Activated CD4-positive, alpha-beta T cell treated with anti-CD3 and anti-CD28 coated beads for 48 hours (primary cell): ENCODE results near the gene KPNA5.
"Not testable (repeated sequence)": the region's sequence is repeated elsewhere in the genome, so short reads cannot be mapped to it uniquely, and the experiment has no call there.

Source experiments
- DNase-seq: peaks from one replicate; pipeline ENCODE4 v3.0.0-alpha.2; 2020

Gene KPNA5

DNA sequence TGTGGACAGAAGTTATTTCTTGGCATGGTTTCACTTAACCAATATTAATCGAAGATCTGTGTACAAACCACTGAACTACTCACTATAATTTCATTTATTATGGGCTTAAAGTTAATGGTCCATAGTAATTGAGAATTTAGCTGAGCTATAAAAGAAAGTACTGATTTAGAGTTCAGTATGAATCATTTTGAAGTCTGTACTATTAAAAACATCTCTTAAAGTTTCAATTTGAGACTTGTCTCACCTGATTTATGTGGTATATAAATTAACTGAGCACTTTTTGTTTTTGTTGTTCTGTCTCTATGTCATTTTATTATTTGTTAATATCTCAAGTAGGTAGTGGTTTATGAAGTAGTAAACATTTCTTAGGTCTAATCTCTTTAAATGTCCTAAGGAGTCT is 24.9 kb downstream of the KPNA5 start:
- no peak for DNase-seq

DNA sequence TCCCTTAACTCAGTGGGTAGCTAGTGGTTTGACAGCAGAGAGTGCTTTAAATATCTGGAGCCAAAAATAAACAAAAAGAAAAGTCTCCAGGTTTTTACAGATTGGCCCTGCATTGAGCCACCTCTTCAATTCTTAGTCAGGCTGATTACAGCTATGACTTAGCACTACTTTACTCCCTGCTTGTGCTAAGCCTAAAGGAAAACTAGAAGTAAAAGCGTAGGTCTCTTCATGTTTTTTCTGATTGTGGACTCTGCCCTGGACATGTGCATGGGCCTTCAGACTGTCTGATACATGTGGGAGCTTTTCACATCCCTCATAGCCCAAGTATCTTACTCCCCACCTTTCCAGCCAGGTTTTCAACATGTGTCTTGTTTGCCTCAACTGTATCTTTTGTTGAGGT is 33.3 kb downstream of the KPNA5 start:
- no peak for DNase-seq

DNA sequence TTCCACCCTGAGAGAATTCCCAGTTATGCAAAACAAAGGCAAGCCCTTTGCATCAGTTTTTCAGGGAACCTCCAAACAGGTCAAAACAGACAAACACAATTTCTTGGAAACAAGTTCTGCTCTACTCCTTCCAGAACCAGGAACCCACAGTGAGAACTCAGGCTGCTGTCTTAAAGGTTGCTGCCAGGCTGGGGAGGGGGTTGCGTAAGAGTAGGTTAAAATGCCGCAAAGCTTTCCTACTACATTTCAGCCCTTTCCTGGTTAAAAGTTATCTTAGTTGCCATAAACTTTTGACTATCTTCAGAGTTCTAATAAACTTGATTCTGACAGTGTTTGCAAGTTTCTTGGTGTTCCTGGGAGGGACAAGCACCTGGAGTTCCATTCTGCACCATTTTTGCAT is 33.8 kb downstream of the KPNA5 start:
- DNase-seq: no peak

DNA sequence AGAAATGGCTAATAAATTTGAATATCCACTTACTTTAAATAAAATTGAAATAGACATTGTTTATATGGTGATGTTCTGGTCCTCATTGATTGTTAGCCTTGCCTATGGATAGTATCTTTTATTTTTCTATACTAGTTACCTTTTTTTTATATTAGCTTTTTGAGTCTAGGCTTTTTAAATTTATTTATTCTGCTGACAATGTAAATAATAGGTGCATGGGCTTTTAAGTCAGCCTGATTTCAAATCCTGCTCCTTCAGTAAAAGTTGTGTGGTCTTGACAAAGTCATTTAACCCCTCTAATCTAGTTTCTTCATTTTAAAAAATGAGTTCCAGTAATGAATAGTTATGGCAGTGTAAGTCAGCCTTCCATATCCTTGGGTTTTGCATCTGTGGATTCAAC is 45.9 kb downstream of the KPNA5 start:
- DNase-seq: no peak

DNA sequence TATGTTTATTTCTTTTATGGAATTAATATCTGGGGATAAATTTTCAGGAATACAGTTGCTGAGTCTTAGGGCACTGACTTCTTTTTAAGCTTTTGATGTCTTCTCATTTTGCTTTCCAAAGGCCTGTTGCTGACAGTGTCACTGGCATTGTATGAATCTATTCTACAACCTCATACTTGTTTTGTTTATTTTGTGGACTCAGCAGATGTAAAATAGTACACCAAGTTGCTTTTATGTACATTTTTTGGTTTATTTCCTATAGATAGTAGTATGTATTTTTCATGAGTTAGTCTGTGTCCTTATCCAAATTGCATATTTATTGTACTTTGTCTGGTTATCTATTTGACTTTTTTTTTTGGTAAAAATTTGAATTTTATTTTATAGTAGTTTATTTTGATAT is 49.5 kb downstream of the KPNA5 start:
- DNase-seq: no peak

DNA sequence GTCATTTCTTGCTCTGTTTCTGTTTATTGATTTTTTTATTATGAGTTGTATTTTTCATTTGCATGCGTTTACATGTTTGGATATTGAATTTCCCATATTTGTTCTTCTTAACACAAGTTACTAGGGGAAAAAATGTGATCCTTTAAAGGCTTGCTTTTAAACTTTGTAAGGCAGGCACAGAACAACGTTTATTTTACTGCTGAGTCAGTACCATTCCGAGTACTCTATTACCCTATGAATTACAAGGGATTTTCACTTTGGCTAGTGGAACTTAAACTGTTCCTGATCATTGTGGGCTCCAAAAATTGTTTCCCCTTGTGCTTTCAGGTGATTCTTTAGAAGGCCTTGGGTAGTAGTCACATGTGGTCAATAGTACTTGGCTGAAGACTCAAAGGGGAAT is 56.0 kb downstream of the KPNA5 start:
- no peak for DNase-seq

DNA sequence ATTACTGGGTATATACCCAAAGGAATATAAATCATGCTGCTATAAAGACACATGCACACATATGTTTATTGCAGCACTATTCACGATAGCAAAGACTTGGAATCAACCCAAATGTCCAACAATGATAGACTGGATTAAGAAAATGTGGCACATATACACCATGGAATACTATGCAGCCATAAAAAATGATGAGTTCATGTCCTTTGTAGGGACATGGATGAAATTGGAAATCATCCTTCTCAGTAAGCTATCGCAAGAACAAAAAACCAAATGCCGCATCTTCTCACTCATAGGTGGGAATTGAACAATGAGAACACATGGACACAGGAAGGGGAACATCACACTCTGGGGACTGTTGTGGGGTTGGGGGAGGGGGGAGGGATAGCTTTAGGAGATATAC is 59.5 kb downstream of the KPNA5 start:
- DNase-seq: not testable (repeated sequence)

DNA sequence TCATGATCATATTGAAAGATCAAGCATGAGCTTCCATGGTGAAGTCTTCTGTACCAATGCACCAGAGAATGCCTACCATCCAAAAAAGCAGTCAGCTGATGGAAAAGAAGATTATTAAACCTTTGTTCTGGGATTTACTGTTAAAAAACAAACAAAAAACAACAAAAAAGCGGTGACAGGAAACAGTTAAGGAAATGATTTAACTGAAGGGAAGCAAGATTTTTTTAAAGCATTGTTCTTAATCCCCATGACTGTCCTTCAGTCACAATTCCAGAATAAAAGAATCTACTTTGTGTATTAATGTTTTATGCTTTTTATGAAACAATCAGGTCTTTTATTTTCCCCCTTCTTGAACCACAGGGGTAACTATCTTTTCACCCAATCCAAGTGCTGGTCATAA is 60.6 kb downstream of the KPNA5 start:
- no peak for DNase-seq

DNA sequence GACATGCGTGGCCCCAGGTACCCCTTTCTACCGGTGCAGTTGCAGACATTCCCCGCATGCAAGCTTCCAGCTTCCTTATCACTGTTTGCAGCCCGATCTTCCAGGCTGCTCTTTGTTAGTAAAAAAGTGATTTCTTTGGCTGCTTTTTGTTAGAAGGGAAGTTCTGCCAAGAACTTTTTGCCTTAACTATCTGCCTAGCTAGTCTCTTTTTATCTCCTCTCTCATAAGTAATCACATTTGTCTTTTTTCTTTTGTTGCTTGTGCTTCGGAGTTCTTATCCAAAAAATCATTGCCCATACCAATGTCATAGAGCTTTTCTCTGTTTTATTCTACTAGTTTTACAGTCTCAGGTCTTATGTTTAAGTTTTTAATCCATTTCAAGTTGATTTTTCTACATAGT is 64.2 kb downstream of the KPNA5 start:
- no peak for DNase-seq

DNA sequence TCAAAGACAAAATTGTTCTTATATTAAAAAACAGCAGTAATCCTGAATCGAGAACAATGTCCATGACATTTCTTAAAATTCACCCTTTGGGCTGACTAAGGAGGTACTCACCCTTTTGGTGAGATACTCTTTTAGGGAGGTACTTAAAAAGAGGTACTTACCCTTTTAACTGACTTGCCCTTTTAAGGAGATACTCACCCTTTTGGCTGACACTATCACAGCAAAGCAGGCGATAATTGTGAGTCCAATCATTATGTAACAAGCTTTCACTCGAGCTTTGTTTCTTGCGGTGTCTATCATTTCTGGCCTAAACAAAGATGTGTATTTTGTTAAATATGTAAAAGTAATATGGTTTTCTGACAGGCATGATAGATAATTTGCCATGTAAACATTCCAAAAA is 80.8 kb downstream of the KPNA5 start:
- DNase-seq: no peak

DNA sequence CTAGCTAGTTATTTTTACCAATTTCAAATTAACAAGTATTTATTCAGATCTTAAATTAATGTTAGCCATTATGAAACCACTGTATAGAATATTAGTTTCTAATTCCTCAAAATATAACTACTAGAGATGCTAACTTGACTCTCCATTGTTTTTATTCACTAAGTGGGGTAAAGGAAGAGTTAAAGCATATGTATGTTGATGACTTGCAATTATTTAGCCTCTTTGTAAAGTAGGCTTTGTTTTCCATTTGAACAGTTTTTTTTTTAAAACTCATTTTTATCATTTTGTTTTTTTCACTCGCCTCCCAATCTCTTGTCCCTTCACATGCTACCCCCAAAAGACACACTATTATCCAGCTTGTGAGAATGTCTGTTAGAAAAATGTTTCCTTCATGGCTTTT is 81.2 kb downstream of the KPNA5 start:
- no peak for DNase-seq

DNA sequence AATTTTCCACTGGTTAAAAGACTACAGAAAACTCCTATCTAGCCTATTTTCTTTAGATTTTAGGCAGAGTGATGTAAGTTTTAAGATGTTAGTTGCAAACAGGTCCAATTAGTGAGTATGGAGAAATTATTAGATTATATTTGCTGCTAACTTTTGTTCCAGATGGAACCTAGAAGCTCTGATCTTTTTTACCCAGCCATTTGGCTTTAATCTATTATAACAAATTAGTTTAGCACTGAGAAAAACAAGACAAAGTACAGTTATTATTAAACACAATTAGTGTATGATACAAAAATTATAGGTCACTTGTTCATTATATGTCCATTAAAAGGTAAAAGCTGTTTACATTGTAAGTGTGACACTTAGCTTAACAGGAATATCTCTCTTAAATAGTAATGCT is 82.0 kb downstream of the KPNA5 start:
- no peak for DNase-seq

DNA sequence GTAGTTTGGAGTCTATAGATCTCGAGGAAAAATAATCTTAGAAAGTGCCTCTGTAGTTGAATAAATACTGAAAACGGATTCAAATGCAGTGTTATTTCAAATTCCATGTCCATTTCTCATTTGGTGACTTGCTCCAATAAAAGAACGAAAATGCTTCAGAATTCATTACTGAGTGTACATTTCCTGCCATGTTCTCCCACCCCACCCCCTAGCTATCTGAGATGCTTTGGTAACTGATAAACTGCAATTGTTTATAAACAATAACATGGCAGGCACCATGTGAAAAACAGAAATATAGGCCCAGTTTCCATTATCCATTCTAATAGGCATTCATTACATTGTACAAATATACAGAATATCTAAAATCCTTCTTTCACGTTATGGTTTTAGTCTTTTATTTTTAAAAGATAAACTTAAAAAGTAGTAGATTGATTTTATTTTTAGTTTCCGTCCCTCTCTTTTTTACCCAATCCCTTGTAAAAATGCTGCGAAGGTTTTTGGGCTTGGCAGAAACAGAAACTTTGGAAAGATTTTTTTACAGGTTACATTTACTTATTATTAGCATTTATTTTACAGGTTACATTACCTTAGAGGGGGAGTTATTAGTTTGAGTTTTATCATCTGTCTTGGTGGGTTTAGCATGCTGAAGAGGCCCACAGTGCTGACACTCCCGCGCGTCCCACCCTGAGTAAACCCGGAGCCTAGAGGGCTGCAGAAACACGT is 83.1 kb downstream of the KPNA5 start:
- no peak for DNase-seq

DNA sequence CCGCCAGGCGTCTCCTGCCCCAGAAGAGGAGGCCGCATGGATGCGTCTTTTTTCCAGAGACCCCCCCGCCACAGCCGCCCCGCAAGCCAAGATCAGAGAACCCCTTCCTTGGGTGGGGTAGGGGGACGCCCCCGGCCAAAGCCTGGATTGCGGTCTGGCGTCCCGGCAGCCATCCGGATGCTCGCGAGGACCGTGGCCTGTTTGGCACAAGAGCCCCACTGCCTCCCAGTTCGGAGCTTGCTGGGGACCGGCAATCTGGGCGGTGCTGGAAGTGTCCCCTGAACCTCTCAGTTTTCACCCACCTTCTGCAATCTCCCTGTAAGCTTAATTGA is 83.6 kb downstream of the KPNA5 start:
- peak; percentile 6 for DNase-seq

DNA sequence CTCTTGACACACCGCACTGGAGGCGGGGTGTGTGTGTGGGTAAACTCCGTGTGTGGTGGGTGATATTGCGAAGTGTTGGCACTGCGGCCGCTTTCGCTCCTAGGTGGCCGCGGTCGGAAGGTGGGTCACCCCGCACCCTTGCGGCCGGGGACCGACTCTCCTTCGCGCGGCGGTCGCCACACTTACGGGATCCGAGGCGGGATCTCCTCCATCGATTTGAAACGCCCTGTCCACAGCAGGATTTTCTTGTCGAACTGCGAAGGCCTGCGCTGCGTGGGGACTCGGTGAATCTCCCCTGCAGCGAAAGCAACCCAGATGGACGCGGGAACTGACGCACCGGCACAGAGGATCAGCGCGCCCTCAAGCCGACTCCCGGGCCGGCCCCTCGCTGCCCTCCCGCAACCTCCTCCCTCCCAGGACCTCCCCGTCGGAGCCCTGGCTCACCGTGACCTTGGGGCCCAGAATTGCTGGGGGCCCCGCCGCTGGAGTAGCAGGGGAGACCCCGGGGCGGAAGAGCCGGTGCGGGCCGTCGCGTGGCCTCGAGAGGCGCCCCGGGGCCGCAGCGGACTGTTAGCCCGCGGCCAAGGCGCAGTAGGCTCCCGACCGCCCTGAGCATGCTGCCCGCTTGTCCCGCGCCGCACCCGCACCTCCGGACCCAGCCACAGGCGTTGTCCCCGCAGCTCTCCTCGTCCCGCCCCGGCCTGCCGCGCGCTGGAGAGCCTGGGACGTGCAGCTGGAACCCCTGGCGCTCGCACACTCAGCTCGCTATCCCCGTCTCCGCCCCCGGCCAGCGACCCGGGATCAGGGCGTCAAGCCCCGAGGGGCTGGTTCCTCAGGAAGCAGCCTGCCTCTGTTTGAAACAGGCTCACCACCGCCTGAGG is 84.2 kb downstream of the KPNA5 start, which contains the start of gene FAM162B:
Gene FAM162B (minus strand): TSS at position 759 of the 881 bp plus-strand sequence. CDS start 143 bp downstream, at position 616.
- peak; percentile 16 for DNase-seq

DNA sequence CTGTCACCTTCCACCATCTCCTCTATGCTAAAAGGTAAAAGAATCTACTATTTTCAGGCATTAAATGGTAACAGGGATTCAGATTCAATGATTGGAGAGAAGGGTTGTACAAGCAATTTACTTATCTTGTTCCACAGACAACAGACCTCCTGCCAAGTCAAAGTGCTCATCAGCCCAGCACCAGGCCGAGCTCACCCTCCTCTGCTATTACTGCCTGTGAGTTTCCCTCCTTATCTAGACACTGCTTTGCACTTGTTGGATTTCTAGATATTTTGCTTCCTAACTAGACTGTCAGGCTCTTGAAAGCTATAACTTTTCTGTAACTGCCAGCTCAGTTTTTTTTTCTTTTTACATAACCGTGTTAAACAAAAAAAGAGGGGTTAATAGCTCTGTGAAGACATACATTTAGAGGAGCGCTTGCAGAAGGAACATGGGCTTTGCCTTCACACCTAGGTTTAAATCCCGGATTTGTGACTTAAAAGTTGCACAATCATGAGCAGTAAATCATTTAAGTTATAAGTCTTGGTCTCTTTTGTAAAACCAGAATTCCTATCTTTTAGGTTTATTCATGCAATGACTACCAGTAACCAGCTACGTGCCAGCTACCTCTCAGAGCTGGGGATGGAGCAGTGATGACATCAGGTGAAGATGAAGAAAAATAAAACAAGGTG is 85.6 kb downstream of the KPNA5 start:
- no peak for DNase-seq

DNA sequence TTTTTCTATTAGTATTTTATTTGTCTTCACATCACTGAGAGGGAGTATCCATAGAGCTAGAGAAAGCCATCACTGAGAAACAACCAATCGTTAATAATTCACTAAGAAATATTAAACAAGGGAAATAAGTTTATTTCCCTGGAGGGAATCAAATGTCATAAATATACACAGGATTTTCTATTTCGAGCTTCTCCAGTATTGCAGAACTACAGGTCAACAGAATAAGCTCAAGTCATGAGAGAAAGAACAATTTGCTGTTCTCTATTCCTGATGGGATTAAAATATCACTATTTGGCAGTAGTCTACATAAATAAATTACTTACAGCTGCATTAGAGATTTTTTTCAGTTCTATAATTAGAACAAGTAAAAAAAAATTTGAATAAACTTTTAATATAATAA is 86.7 kb downstream of the KPNA5 start:
- DNase-seq: no peak

DNA sequence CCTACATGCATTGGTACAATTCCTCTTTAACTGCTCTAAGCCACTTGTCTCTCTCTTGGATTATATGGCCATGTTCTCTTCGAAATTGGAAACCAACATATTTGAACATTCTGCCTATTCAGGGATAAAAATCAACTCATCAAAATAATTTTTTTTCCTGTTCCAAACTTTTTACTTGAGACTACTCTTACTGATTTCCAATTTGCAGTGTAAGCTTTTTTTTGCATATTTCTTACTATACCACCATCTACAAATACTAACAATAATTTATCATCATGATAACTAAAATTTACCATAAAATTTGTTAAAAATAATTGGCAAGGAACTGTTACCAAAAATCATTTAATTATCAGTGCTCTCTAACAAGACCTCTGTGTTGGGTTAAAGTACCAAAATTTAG is 91.4 kb downstream of the KPNA5 start:
- DNase-seq: no peak

DNA sequence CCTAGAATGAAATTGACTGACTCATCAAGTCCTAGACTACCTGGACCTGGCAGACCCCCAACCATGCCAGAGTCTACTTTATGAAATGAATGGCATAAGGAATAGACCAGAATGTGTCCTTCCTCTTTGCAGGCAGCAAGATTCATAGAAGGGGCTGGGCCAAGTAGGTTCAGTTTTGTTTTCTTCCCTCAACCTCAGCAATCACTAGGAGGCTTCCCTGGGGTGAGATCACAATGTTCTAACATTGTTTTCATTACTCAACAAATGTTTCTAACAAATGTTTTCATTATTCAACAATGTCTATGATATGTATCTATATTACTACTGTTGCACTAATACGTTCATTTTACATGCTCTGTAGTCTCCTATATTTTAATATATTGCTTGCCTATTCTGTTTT is 92.9 kb downstream of the KPNA5 start:
- DNase-seq: no peak

DNA sequence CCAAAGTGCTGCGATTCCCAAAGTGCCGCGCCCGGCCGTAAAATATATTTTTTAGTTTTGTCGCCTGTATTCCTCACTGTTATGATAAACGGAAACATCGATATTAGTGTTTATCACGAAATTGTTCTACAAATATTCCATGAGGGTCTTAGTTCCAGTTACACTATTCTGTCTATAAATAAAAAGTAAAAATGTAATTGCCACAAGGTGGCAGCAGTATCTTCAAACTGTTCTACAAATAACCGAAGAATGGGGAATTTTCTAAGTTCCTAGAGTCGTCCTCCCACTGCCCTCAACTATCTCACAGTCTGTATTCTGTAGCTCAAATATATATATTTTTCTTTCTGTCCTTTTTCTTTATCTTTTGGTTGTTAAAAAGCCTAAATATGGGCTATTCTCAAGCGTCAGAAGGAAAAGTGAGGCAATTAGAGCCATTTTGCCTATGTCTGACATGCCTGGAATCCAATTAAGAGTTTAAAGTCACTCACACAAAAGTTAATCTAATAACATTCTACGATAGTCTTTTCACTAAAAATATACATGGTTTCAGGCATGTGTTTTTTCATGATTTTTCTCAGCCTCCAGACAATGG is 98.7 kb downstream of the KPNA5 start:
- DNase-seq: no peak

DNA sequence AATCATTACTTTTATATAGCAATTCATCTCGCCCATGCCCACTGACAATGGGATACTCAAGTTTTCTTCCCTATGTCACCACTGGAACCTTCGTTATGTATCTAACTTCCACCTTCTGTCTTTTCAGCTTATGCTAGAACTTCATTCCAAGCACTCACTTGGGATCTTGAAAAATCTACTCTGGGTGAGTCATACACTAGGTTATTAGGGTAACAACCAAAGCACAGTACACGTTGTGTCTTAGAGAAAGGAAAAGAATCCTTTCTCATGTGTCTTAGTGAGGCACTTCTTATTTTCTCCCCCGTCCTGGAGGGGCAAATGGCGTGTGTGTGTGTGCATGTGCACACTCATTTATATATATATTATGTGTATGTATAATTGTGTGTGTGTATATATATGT is 102.8 kb downstream of the KPNA5 start:
- DNase-seq: no peak
